Inferior parietal cortex (tissue), 1 donor: ENCODE data around the gene ITGA1.
"Not testable (repeated sequence)": the region's sequence is repeated elsewhere in the genome, so short reads cannot be mapped to it uniquely, and the experiment has no call there.

ENCODE experiments used
- DNase-seq: peaks from one replicate; pipeline ENCODE4 v3.0.0-alpha.2; 2016; ENCODE audit errors: extremely low spot score

ITGA1 gene

GRCh38 chr5:52800394-52801213 is 12.9 kb downstream of the ITGA1 start:
- DNase-seq, result peak; percentile 21

- DNase-seq, result peak; percentile 19
Measured at GRCh38 chr5:52801329-52801728, 13.6 kb downstream of the ITGA1 start.

- no peak for DNase-seq
Measured at GRCh38 chr5:52802272-52802973, 14.7 kb downstream of the ITGA1 start.

- no peak for DNase-seq
Measured at GRCh38 chr5:52802974-52803336, 15.2 kb downstream of the ITGA1 start.

- DNase-seq, result no peak
Measured at GRCh38 chr5:52804387-52804791, 16.7 kb downstream of the ITGA1 start.

- no peak for DNase-seq
Measured at GRCh38 chr5:52804981-52805380, 17.3 kb downstream of the ITGA1 start.

GRCh38 chr5:52805615-52806014 is 17.9 kb downstream of the ITGA1 start:
- no peak for DNase-seq

- no peak for DNase-seq
Measured at GRCh38 chr5:52807037-52807436, 19.3 kb downstream of the ITGA1 start.

GRCh38 chr5:52807723-52808122 is 20.0 kb downstream of the ITGA1 start:
- DNase-seq, result no peak

GRCh38 chr5:52808316-52808901 is 20.7 kb downstream of the ITGA1 start:
- DNase-seq, result no peak

- DNase-seq, result no peak
Measured at GRCh38 chr5:52809884-52810283, 22.2 kb downstream of the ITGA1 start.

GRCh38 chr5:52810426-52810825 is 22.7 kb downstream of the ITGA1 start:
- no peak for DNase-seq

- no peak for DNase-seq
Measured at GRCh38 chr5:52811067-52811749, 23.5 kb downstream of the ITGA1 start.

- DNase-seq, result no peak
Measured at GRCh38 chr5:52814352-52815148, 26.8 kb downstream of the ITGA1 start.

GRCh38 chr5:52817818-52818217 is 30.1 kb downstream of the ITGA1 start:
- DNase-seq, result no peak

GRCh38 chr5:52818360-52818759 is 30.6 kb downstream of the ITGA1 start:
- DNase-seq, result no peak

- not testable (repeated sequence) for DNase-seq
Measured at GRCh38 chr5:52818807-52819206, 31.1 kb downstream of the ITGA1 start.

- no peak for DNase-seq
Measured at GRCh38 chr5:52821901-52822300, 34.2 kb downstream of the ITGA1 start.

GRCh38 chr5:52822437-52822836 is 34.7 kb downstream of the ITGA1 start:
- no peak for DNase-seq

GRCh38 chr5:52824827-52825226 is 37.1 kb downstream of the ITGA1 start:
- DNase-seq, result no peak

GRCh38 chr5:52825826-52826225 is 38.1 kb downstream of the ITGA1 start:
- DNase-seq, result no peak
